ENCODE results near the gene TNFRSF19.

TNFRSF19 gene

DNA sequence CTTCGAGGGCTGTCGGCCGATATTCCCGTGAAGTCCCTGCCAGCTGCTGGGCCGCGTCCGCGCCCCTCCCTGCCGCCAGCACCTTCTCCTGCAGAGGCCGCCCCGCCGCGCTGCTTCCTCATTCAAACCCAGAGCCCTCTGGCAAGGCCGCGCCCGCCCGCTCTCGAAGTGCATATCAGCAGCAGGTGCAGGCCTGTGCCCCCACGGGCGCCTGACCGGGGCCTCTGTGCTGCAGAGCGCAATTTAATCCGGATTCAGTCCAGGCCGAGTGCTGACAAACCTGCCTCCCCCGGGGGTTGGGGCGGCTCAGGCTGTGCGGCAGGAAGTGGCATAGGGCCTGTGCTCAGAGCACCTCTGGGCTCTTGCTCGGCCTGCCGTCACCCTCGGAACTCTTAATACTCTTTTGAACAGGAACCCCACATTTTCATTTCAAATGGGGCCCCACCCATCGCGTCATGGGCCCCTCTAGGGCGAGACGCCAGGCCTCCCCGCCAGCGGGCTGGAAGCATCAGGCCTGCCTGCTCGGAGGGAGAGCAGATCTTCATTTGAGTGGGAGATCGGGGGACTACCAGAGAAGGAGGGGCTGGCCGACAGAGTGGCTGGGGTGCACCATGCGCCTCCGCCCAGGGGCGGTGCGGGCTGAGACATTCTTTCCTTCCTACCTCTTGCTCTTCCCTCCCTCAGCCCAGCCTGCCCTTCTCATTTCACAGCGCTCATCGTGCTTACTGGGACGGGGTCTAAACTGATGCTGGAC, 125.7 kb downstream of the TNFRSF19 start:
- Histone ChIP-seq H3K27me3 (ENCODE audit: insufficient read depth, low read length, poor library complexity) (no peaks in the 10 kb centered on the region), H3K56ac (ENCODE audit: low read length) (no peak overlapping the region), H3K9ac (ENCODE audit: low read length) (no peak overlapping the region), H3K23ac (ENCODE audit: low read length) (no peak overlapping the region), H3K36me3 (ENCODE audit: control insufficient read depth, insufficient read depth, low read length) (no peaks in the 10 kb centered on the region), H3K4me3 (ENCODE audit: low read length) (no peak overlapping the region), H2BK120ac (ENCODE audit: low read depth, low read length) (no peak overlapping the region), H3K4me2 (ENCODE audit: low read length) (no peak overlapping the region), H3K27ac (ENCODE audit: low read depth, low read length) (no peak overlapping the region), H3K79me2 (ENCODE audit: control insufficient read depth, insufficient read depth, low read length) (no peaks in the 10 kb centered on the region), H3K79me1 (ENCODE audit: low read length) (no peaks in the 10 kb centered on the region), H3K18ac (ENCODE audit: low read length) (no peak overlapping the region), H4K5ac (ENCODE audit: low read length) (no peak overlapping the region), H3K4me1 (ENCODE audit: control insufficient read depth, low read depth, low read length) (no peaks in the 10 kb centered on the region), H2BK5ac (ENCODE audit: low read length) (no peak overlapping the region), H2AK5ac (ENCODE audit: low read length) (no peak overlapping the region), H4K8ac (ENCODE audit: low read depth, low read length) (no peak overlapping the region), H3K4ac (ENCODE audit: low read depth, low read length) (no peak overlapping the region), H2BK15ac (replicated peaks; ENCODE audit: low read depth) (no peak overlapping the region)
- no CpG with 5 or more reads among the region's 46 CpGs for WGBS (ENCODE audit: extremely low coverage, insufficient coverage, low lambda C conversion rate)
- no peak for DNase-seq

DNA sequence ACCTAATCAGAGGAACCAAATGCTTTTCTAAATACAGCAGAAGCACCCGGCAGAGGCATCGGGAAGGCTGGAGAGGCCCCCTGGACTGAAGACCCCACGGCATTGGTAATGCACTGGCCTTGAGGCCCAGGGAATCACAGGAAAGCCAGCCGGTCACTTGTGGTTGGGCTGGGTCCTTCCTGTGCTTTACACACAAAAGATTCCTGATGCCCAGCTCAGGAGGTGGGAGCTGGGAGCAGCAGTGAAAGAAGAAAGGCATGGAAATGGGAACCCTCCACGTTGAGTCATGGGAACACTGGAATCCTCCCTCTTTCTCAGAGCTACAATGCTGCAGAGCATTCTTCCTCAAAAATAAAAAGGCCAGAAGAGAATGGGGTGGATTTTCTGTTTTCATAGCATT, 126.4 kb downstream of the TNFRSF19 start:
- no peak overlapping the region for H3K4me3 ChIP-seq (ENCODE audit: low read length)
- no peak overlapping the region for H4K8ac ChIP-seq (ENCODE audit: low read depth, low read length)
- H2BK120ac ChIP-seq (ENCODE audit: low read depth, low read length), result no peak overlapping the region
- no peak overlapping the region for H4K5ac ChIP-seq (ENCODE audit: low read length)
- H3K79me2 ChIP-seq (ENCODE audit: control insufficient read depth, insufficient read depth, low read length), result no peaks in the 10 kb centered on the region
- H3K56ac ChIP-seq (ENCODE audit: low read length), result no peak overlapping the region
- H2BK5ac ChIP-seq (ENCODE audit: low read length), result no peak overlapping the region
- no CpG with 5 or more reads among the region's 5 CpGs for WGBS (ENCODE audit: extremely low coverage, insufficient coverage, low lambda C conversion rate)
- H3K9ac ChIP-seq (ENCODE audit: low read length), result no peak overlapping the region
- H2BK15ac ChIP-seq (replicated peaks; ENCODE audit: low read depth), result no peak overlapping the region
- H3K4ac ChIP-seq (ENCODE audit: low read depth, low read length), result no peak overlapping the region
- no peak overlapping the region for H3K4me2 ChIP-seq (ENCODE audit: low read length)
- H3K27me3 ChIP-seq (ENCODE audit: insufficient read depth, low read length, poor library complexity), result no peaks in the 10 kb centered on the region
- peak; percentile 58 for DNase-seq
- no peaks in the 10 kb centered on the region for H3K36me3 ChIP-seq (ENCODE audit: control insufficient read depth, insufficient read depth, low read length)
- no peak overlapping the region for H3K18ac ChIP-seq (ENCODE audit: low read length)
- no peaks in the 10 kb centered on the region for H3K4me1 ChIP-seq (ENCODE audit: control insufficient read depth, low read depth, low read length)
- no peak overlapping the region for H2AK5ac ChIP-seq (ENCODE audit: low read length)
- no peak overlapping the region for H3K23ac ChIP-seq (ENCODE audit: low read length)
- no peak overlapping the region for H3K27ac ChIP-seq (ENCODE audit: low read depth, low read length)
- H3K79me1 ChIP-seq (ENCODE audit: low read length), result no peaks in the 10 kb centered on the region

DNA sequence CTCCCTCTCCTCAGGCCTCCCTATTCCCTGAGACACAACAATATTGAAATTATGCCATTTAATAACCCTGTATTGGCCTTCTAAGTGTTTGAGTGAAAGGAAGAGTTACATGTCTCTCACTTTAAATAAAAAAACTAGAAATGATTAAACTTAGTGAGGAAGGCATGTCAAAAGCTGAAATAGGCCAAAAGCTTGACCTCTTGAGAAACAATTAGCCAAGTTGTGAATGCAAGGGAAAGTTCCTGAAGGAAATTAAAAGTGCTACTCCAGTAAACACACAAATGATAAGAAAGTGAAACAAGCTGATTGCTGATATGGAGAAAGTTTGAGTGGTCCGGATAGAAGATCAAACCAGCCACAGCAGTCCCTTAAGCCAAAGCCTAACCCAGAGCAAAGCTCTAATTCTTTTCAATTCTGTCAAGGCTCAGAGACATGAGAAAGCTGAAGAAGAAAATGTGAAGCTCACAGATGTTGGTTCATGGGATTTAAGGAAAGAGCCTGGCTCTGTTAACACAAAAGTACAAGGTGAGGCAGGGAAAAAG, 127.6 kb downstream of the TNFRSF19 start:
- Histone ChIP-seq H2BK15ac (replicated peaks; ENCODE audit: low read depth) (no peak overlapping the region), H3K18ac (ENCODE audit: low read length) (no peak overlapping the region), H2BK5ac (ENCODE audit: low read length) (no peak overlapping the region), H3K4me3 (ENCODE audit: low read length) (no peak overlapping the region), H3K36me3 (ENCODE audit: control insufficient read depth, insufficient read depth, low read length) (no peaks in the 10 kb centered on the region), H2BK120ac (ENCODE audit: low read depth, low read length) (no peak overlapping the region), H3K79me1 (ENCODE audit: low read length) (no peaks in the 10 kb centered on the region), H3K27me3 (ENCODE audit: insufficient read depth, low read length, poor library complexity) (no peaks in the 10 kb centered on the region), H3K4ac (ENCODE audit: low read depth, low read length) (no peak overlapping the region), H3K4me2 (ENCODE audit: low read length) (no peak overlapping the region), H3K23ac (ENCODE audit: low read length) (no peak overlapping the region), H4K8ac (ENCODE audit: low read depth, low read length) (no peak overlapping the region), H3K79me2 (ENCODE audit: control insufficient read depth, insufficient read depth, low read length) (no peaks in the 10 kb centered on the region), H3K9ac (ENCODE audit: low read length) (no peak overlapping the region), H3K56ac (ENCODE audit: low read length) (no peak overlapping the region), H2AK5ac (ENCODE audit: low read length) (no peak overlapping the region), H3K4me1 (ENCODE audit: control insufficient read depth, low read depth, low read length) (no peaks in the 10 kb centered on the region), H4K5ac (ENCODE audit: low read length) (no peak overlapping the region), H3K27ac (ENCODE audit: low read depth, low read length) (no peak overlapping the region)
- no peak for DNase-seq
- no CpG with 5 or more reads among the region's 1 CpG for WGBS (ENCODE audit: extremely low coverage, insufficient coverage, low lambda C conversion rate)

DNA sequence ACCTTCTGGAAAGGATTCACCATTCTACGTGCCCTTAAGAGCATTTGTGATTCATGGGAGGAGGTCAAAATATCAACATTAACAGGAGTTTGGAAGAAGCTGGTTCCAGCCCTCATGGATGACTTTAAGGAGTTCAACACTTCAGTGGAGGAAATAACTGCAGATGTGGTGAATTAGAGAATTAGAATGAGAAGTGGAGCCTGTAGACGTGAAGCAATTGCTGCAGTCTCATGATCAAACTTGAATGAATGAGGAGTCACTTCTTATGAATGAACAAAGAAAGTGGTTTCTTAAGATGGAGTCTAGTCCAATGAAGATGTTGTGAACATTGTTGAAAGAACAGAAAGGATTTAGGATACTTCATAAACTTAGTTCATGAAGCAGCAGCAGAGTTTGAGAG, 129.1 kb downstream of the TNFRSF19 start:
- Histone ChIP-seq H2AK5ac (ENCODE audit: low read length) (no peak overlapping the region), H3K23ac (ENCODE audit: low read length) (no peak overlapping the region), H3K4me2 (ENCODE audit: low read length) (no peak overlapping the region), H4K5ac (ENCODE audit: low read length) (no peak overlapping the region), H3K4me1 (ENCODE audit: control insufficient read depth, low read depth, low read length) (no peaks in the 10 kb centered on the region), H3K27ac (ENCODE audit: low read depth, low read length) (no peak overlapping the region), H3K79me2 (ENCODE audit: control insufficient read depth, insufficient read depth, low read length) (no peaks in the 10 kb centered on the region), H3K27me3 (ENCODE audit: insufficient read depth, low read length, poor library complexity) (no peaks in the 10 kb centered on the region), H2BK15ac (replicated peaks; ENCODE audit: low read depth) (no peak overlapping the region), H2BK5ac (ENCODE audit: low read length) (no peak overlapping the region), H3K56ac (ENCODE audit: low read length) (no peak overlapping the region), H3K4me3 (ENCODE audit: low read length) (no peak overlapping the region), H2BK120ac (ENCODE audit: low read depth, low read length) (no peak overlapping the region), H3K4ac (ENCODE audit: low read depth, low read length) (no peak overlapping the region), H4K8ac (ENCODE audit: low read depth, low read length) (no peak overlapping the region), H3K18ac (ENCODE audit: low read length) (no peak overlapping the region), H3K36me3 (ENCODE audit: control insufficient read depth, insufficient read depth, low read length) (no peaks in the 10 kb centered on the region), H3K79me1 (ENCODE audit: low read length) (no peaks in the 10 kb centered on the region), H3K9ac (ENCODE audit: low read length) (no peak overlapping the region)
- DNase-seq, result no peak
- WGBS (ENCODE audit: extremely low coverage, insufficient coverage, low lambda C conversion rate), result no CpG with 5 or more reads among the region's 2 CpGs

DNA sequence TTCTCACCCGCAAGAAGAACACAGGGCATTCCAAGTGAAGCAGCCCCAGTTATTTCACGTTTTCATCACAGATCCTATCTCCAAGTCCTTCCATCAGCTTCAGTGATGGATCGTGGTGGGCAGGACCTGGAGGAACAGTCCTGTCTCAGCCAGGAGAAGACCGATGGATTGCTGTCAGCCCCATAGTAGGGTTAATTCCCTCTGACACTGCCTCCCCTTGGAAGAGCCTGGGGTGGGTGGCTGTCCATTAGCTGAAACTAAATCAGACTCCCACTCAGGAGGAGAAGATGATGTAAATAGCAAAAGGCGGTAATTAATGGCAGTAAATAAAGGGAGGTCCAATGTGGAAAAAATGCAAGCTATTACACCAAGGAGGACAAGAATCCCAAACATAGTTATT, 131.0 kb downstream of the TNFRSF19 start:
- H3K27ac ChIP-seq (ENCODE audit: low read depth, low read length), result no peak overlapping the region
- DNase-seq, result no peak
- WGBS (ENCODE audit: extremely low coverage, insufficient coverage, low lambda C conversion rate), result no CpG with 5 or more reads among the region's 5 CpGs
- no peak overlapping the region for H2BK15ac ChIP-seq (replicated peaks; ENCODE audit: low read depth)
- no peak overlapping the region for H3K18ac ChIP-seq (ENCODE audit: low read length)
- H4K5ac ChIP-seq (ENCODE audit: low read length), result no peak overlapping the region
- no peak overlapping the region for H3K4me3 ChIP-seq (ENCODE audit: low read length)
- no peak overlapping the region for H2AK5ac ChIP-seq (ENCODE audit: low read length)
- no peak overlapping the region for H3K56ac ChIP-seq (ENCODE audit: low read length)
- no peaks in the 10 kb centered on the region for H3K36me3 ChIP-seq (ENCODE audit: control insufficient read depth, insufficient read depth, low read length)
- H2BK5ac ChIP-seq (ENCODE audit: low read length), result no peak overlapping the region
- H3K4ac ChIP-seq (ENCODE audit: low read depth, low read length), result no peak overlapping the region
- H3K79me2 ChIP-seq (ENCODE audit: control insufficient read depth, insufficient read depth, low read length), result no peaks in the 10 kb centered on the region
- H4K8ac ChIP-seq (ENCODE audit: low read depth, low read length), result no peak overlapping the region
- H3K79me1 ChIP-seq (ENCODE audit: low read length), result no peaks in the 10 kb centered on the region
- H3K4me1 ChIP-seq (ENCODE audit: control insufficient read depth, low read depth, low read length), result no peaks in the 10 kb centered on the region
- H2BK120ac ChIP-seq (ENCODE audit: low read depth, low read length), result no peak overlapping the region
- no peaks in the 10 kb centered on the region for H3K27me3 ChIP-seq (ENCODE audit: insufficient read depth, low read length, poor library complexity)
- H3K4me2 ChIP-seq (ENCODE audit: low read length), result no peak overlapping the region
- no peak overlapping the region for H3K9ac ChIP-seq (ENCODE audit: low read length)
- H3K23ac ChIP-seq (ENCODE audit: low read length), result no peak overlapping the region

DNA sequence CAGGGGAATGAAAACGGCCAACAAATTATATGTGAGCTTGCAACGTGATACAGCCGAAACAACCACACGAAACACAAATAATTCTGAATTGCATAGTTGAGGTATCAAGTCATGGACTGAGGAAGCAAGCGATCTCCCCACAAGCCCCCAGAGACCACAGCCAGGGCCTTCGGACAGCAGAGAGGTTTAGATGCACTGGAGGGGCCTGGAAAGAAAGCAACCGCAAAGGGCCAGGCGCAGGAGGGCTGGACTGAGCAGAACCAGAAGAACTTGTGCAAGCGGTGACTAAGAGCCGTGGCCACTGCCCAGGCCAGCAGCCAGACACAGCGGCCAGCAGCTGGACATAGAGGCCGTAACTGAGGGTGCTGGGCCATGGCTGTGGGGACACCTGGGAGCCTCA, 131.4 kb downstream of the TNFRSF19 start:
- no peak overlapping the region for H3K27ac ChIP-seq (ENCODE audit: low read depth, low read length)
- H2AK5ac ChIP-seq (ENCODE audit: low read length), result no peak overlapping the region
- no peak overlapping the region for H3K56ac ChIP-seq (ENCODE audit: low read length)
- H3K79me1 ChIP-seq (ENCODE audit: low read length), result no peaks in the 10 kb centered on the region
- no peaks in the 10 kb centered on the region for H3K4me1 ChIP-seq (ENCODE audit: control insufficient read depth, low read depth, low read length)
- H3K27me3 ChIP-seq (ENCODE audit: insufficient read depth, low read length, poor library complexity), result no peaks in the 10 kb centered on the region
- no peak overlapping the region for H3K23ac ChIP-seq (ENCODE audit: low read length)
- no peak overlapping the region for H2BK120ac ChIP-seq (ENCODE audit: low read depth, low read length)
- H2BK15ac ChIP-seq (replicated peaks; ENCODE audit: low read depth), result no peak overlapping the region
- H3K4me3 ChIP-seq (ENCODE audit: low read length), result no peak overlapping the region
- no peak overlapping the region for H2BK5ac ChIP-seq (ENCODE audit: low read length)
- H3K4ac ChIP-seq (ENCODE audit: low read depth, low read length), result no peak overlapping the region
- DNase-seq, result no peak
- no peak overlapping the region for H3K18ac ChIP-seq (ENCODE audit: low read length)
- no peak overlapping the region for H3K4me2 ChIP-seq (ENCODE audit: low read length)
- no peak overlapping the region for H4K8ac ChIP-seq (ENCODE audit: low read depth, low read length)
- no peak overlapping the region for H4K5ac ChIP-seq (ENCODE audit: low read length)
- no peaks in the 10 kb centered on the region for H3K79me2 ChIP-seq (ENCODE audit: control insufficient read depth, insufficient read depth, low read length)
- no peaks in the 10 kb centered on the region for H3K36me3 ChIP-seq (ENCODE audit: control insufficient read depth, insufficient read depth, low read length)
- H3K9ac ChIP-seq (ENCODE audit: low read length), result no peak overlapping the region
- WGBS (ENCODE audit: extremely low coverage, insufficient coverage, low lambda C conversion rate), result no CpG with 5 or more reads among the region's 12 CpGs
